Endothelial cell of umbilical vein (primary cell): ENCODE measurements around the gene MRO.

Experiments
- CTCF ChIP-seq, 2 donors: IDR thresholded peaks; 1 replicate in 1 of 2; 2 replicates in 1 of 2; pipeline ENCODE4 v1.5.1; 2011; ENCODE audit warnings: low read length in 2 of 2, mild to moderate bottlenecking in 2 of 2, moderate library complexity in 2 of 2, control low read depth in 1 of 2, inconsistent platforms in 1 of 2, low read depth in 1 of 2; ENCODE audit not compliant: insufficient read depth in 1 of 2; ENCODE audit errors: extremely low read depth in 1 of 2
- EZH2 ChIP-seq: IDR thresholded peaks from 2 replicates; pipeline ENCODE4 v1.6.1; 2012; ENCODE audit warnings: borderline replicate concordance, low read depth, mild to moderate bottlenecking, moderate library complexity, low read length, inconsistent platforms; ENCODE audit not compliant: severe bottlenecking
- POLR2AphosphoS5 ChIP-seq: IDR thresholded peaks from 2 replicates; pipeline ENCODE4 v1.6.1; 2012; ENCODE audit warnings: low read depth, mild to moderate bottlenecking, control low read depth, low read length, moderate library complexity; ENCODE audit not compliant: insufficient read depth
- TF ChIP-seq, protein P1 (sequence below): IDR thresholded peaks from 2 replicates; pipeline ENCODE4 v1.6.1; 2011; ENCODE audit not compliant: insufficient read depth, insufficient read length

- TF ChIP-seq CTCF (IDR thresholded peaks at IDR 0.05; ENCODE audit: extremely low read depth in 1 of 2, insufficient read depth in 1 of 2, low read depth in 1 of 2, low read length in 2 of 2) (no peak), POLR2AphosphoS5 (no peak), EZH2 (no peak)
- TF ChIP-seq, protein P1, sequence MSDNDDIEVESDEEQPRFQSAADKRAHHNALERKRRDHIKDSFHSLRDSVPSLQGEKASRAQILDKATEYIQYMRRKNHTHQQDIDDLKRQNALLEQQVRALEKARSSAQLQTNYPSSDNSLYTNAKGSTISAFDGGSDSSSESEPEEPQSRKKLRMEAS: no peak
These were observed 41.8 kb upstream of the MRO start for GRCh38 chr18:50861617-50862016.
